Panc1 (cell line): ENCODE measurements around the gene PTPN11. TPM values are rescaled to one million over a fixed set of nuclear protein-coding genes. Genes with fewer than 3 reads are reported as not detected.

ENCODE experiments used
- ATAC-seq: fragments of 200-7000 bp; cut with Tn5 transposase; 2 replicates; pipeline ENCODE4 v1.9.1; 2020; ENCODE audit warnings: mild to moderate bottlenecking, moderate library complexity
- BruUV-seq: library from RNA; stranded (reverse); fragments of 400-500 nt; replicated peaks from 2 replicates; lab custom pipeline; 2021; lab: Mats Ljungman, UMichigan
- CTCF ChIA-PET: fragments of 300-600 bp; sonication (Branson Sonifier 250); formaldehyde crosslinking; loops from one replicate; lab custom pipeline; 2022; ENCODE audit warnings: antibody characterized with exemption; lab: Charles Lee
- POLR2A ChIA-PET: fragments of 300-600 bp; sonication (Branson Sonifier 250); formaldehyde crosslinking; loops from one replicate; lab custom pipeline; 2022; ENCODE audit warnings: antibody characterized with exemption; lab: Charles Lee
- DNase-seq: peaks from one replicate; pipeline ENCODE4 v3.0.0-alpha.2; 2010; ENCODE audit warnings: low read depth, low spot score
- H3K27ac ChIP-seq: 2 replicates; pipeline ENCODE4 v1.5.1; 2011; ENCODE audit warnings: mild to moderate bottlenecking, low read length, inconsistent platforms
- H3K27me3 ChIP-seq: fragments of 200-500 bp; sonication (Bioruptor generic); 2 replicates; pipeline ENCODE4 v1.6.0; 2014; ENCODE audit warnings: low read length, inconsistent platforms; ENCODE audit not compliant: control insufficient read depth, insufficient read depth
- H3K36me3 ChIP-seq: fragments of 200-500 bp; sonication (Bioruptor generic); 2 replicates; pipeline ENCODE4 v1.5.1; 2014; ENCODE audit warnings: inconsistent platforms, mild to moderate bottlenecking, low read length, moderate library complexity; ENCODE audit not compliant: control insufficient read depth, insufficient read depth
- H3K4me1 ChIP-seq: 2 replicates; pipeline ENCODE4 v1.5.1; 2011; ENCODE audit warnings: inconsistent platforms, mild to moderate bottlenecking, low read length, moderate library complexity; ENCODE audit not compliant: control insufficient read depth, insufficient read depth
- H3K4me3 ChIP-seq, 2 experiments: 2 replicates each; pipeline ENCODE4 v1.5.1; 2011 to 2012; ENCODE audit warnings: low read depth in 2 of 2, low read length in 2 of 2, mild to moderate bottlenecking in 2 of 2, inconsistent platforms in 1 of 2, moderate library complexity in 1 of 2
- H3K9me3 ChIP-seq: fragments of 200-500 bp; sonication (Bioruptor generic); 2 replicates; pipeline ENCODE4 v1.5.1; 2014; ENCODE audit warnings: low read depth, mild to moderate bottlenecking, inconsistent platforms, low read length, moderate library complexity; ENCODE audit not compliant: control insufficient read depth, insufficient read depth
- POLR2AphosphoS5 ChIP-seq: IDR thresholded peaks from 2 replicates; pipeline ENCODE4 v1.6.1; 2012; ENCODE audit warnings: mild to moderate bottlenecking, low read depth, low read length, moderate library complexity
- REST ChIP-seq, 2 experiments: IDR thresholded peaks; 2 replicates each; pipeline ENCODE4 v1.6.1; 2011 to 2012; ENCODE audit warnings: low read depth in 2 of 2, control low read depth in 1 of 2, low read length in 1 of 2, mild to moderate bottlenecking in 1 of 2, moderate library complexity in 1 of 2; ENCODE audit not compliant: insufficient read depth in 1 of 2
- SIN3A ChIP-seq: IDR thresholded peaks from 2 replicates; pipeline ENCODE4 v1.6.1; 2012; ENCODE audit warnings: low read depth, mild to moderate bottlenecking, low read length, moderate library complexity, borderline replicate concordance; ENCODE audit not compliant: insufficient read depth
- TCF7L2 ChIP-seq: IDR thresholded peaks from 2 replicates; pipeline ENCODE4 v1.6.1; 2011; ENCODE audit warnings: mild to moderate bottlenecking, low read depth, low read length, inconsistent platforms
- in situ Hi-C: cut with HindIII; loops from 2 replicates; pipeline ENCODE4 v1.10.0; 2016; ENCODE audit warnings: low sequenced_read_pairs, low pct_unique_long_range_greater_than_20kb
- intact Hi-C: fragments of 100-400 bp; cut with micrococcal nuclease; formaldehyde crosslinking; loops from one replicate; pipeline ENCODE4 v1.10.0; 2022; ENCODE audit not compliant: unreplicated experiment
- total RNA-seq: library from RNA; stranded (reverse); gene quantifications from one replicate; pipeline ENCODE4 v1.2.1, GENCODE V29; 2021; ENCODE audit not compliant: unreplicated experiment
- TF ChIP-seq, protein P1 (sequence below): fragments of 450-650 bp; IDR thresholded peaks from 2 replicates; pipeline ENCODE4 v1.5.1; 2017; ENCODE audit warnings: mild to moderate bottlenecking

The PTPN11 gene
- total RNA-seq, 1 experiment from 2014 or later = 139 TPM

- Histone ChIP-seq H3K27me3 (no peaks in the 10 kb centered on the region), H3K36me3 (no peaks in the 10 kb centered on the region), H3K27ac (no peak overlapping the region), H3K4me3 (no peak overlapping the region), H3K4me1 (no peaks in the 10 kb centered on the region), H3K9me3 (no peaks in the 10 kb centered on the region)
- DNase-seq = no peak
- ChIA-PET POLR2A (no interaction called here), CTCF (no interaction called here)
- TF ChIP-seq TCF7L2 (no peak), POLR2AphosphoS5 (no peak), SIN3A (no peak), REST (IDR thresholded peaks at IDR 0.05; ENCODE audit: insufficient read depth in 1 of 2, low read depth in 2 of 2, low read length in 1 of 2) (no peak)
- TF ChIP-seq, protein P1, sequence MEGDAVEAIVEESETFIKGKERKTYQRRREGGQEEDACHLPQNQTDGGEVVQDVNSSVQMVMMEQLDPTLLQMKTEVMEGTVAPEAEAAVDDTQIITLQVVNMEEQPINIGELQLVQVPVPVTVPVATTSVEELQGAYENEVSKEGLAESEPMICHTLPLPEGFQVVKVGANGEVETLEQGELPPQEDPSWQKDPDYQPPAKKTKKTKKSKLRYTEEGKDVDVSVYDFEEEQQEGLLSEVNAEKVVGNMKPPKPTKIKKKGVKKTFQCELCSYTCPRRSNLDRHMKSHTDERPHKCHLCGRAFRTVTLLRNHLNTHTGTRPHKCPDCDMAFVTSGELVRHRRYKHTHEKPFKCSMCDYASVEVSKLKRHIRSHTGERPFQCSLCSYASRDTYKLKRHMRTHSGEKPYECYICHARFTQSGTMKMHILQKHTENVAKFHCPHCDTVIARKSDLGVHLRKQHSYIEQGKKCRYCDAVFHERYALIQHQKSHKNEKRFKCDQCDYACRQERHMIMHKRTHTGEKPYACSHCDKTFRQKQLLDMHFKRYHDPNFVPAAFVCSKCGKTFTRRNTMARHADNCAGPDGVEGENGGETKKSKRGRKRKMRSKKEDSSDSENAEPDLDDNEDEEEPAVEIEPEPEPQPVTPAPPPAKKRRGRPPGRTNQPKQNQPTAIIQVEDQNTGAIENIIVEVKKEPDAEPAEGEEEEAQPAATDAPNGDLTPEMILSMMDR = no peak
- BruUV-seq = no TSS peak
- intact Hi-C loops = no loop called here
- in situ Hi-C loops = no loop called here
- no peak for ATAC-seq
Observed at GRCh38 chr12:112430929-112431328, 12.2 kb downstream of the PTPN11 start.

- H3K36me3 ChIP-seq = no peaks in the 10 kb centered on the region
- in situ Hi-C loops (no loop called here), intact Hi-C loops (no loop called here)
- ATAC-seq (no peak), DNase-seq (no peak)
- no peaks in the 10 kb centered on the region for H3K27me3 ChIP-seq
- no peaks in the 10 kb centered on the region for H3K9me3 ChIP-seq
- BruUV-seq = no TSS peak
- TF ChIP-seq POLR2AphosphoS5 = no peak
- TF ChIP-seq, protein P1 = no peak
- no peak for TF ChIP-seq SIN3A
- TF ChIP-seq REST (IDR thresholded peaks at IDR 0.05; ENCODE audit: insufficient read depth in 1 of 2, low read depth in 2 of 2, low read length in 1 of 2) = no peak
- no peak for TF ChIP-seq TCF7L2
- H3K4me3 ChIP-seq = no peak overlapping the region
- CTCF ChIA-PET = interaction anchor here (0.7 kb wide), 1 partner anchor 45 kb away, joined by 9 read pairs; no protein-coding TSS in a partner anchor
- H3K27ac ChIP-seq = no peak overlapping the region
- POLR2A ChIA-PET = no interaction called here
- no peaks in the 10 kb centered on the region for H3K4me1 ChIP-seq
Observed at GRCh38 chr12:112431965-112432364, 13.2 kb downstream of the PTPN11 start.
